Activated CD8-positive, alpha-beta memory T cell treated with anti-CD3 and anti-CD28 coated beads for 48 hours (primary cell): ENCODE results near the gene AGBL5.
A peak's percentile ranks its signal among the peaks of the same experiment; 100 is the strongest.

Experiments used
- DNase-seq, 3 experiments: peaks; one replicate each; pipeline ENCODE4 v3.0.0-alpha.2; 2020; ENCODE audit warnings: low read depth in 2 of 3, low spot score in 2 of 3

The AGBL5 gene

DNA sequence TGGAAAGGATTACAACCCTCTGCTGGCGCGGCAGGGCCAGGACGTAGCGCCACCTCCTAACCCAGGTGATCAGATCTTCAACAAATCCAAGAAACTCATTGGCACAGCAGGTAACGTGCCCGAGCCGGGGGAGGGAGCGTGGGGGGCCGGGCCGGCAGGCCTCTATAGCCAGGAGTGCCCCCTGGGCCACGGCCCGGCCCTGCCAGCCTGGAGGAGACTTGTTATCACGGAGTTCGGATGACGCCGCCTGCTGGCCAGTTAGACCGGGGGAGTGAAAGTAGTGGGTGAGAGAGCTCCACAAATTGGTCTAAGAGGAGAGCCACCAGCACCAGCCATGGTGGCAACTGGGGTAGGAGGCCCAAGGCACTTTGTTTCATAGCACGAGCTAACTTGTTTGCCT, 27.3 kb upstream of the AGBL5 start:
- DNase-seq: no peak

- no peak for DNase-seq
These were observed 26.7 kb upstream of the AGBL5 start for GRCh38 chr2:27024812-27025211.

- DNase-seq: no peak
These were observed 26.1 kb upstream of the AGBL5 start for GRCh38 chr2:27025281-27025800.

DNA sequence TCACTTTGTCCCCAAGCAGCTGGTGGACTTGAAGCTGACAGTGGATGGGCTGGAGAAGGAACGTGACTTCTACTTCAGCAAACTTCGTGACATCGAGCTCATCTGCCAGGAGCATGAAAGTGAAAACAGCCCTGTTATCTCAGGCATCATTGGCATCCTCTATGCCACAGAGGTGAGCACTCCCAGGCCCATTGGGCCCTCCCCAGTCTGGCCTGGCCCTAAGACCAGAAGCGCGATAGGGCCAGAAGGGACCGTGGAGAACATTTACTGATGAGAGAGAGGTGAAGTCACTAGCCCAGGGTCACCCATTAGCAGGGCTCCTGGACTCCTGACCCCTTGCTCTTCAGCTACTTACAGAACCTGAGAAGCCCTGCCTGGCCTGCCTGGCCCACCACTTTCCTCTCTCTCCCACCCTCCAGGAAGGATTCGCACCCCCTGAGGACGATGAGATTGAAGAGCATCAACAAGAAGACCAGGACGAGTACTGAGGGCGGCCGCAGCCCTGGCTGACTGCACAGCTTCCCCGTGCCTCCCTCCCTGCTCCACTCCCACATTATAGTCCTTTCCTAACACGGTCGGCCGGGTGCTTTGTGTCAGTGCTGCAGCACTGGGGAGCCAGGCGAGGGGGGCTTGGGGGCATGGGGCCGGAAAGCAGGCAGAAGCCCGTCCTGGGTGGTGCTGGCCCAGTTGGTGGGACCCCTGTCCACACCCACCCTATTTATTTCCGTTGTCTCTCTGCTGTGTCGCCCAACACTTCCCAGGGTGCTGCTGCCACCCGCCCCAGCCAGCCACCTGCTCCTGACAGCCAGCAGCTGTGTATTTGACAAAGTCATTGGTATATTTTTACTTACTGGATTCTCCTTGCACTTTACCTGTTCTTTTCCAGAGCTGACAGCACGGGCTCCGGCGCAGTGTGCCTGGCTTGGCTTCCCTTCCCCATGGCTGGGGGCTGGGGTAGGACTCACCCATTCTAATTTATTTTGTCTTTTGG, 25.3 kb upstream of the AGBL5 start:
- DNase-seq: no peak

DNA sequence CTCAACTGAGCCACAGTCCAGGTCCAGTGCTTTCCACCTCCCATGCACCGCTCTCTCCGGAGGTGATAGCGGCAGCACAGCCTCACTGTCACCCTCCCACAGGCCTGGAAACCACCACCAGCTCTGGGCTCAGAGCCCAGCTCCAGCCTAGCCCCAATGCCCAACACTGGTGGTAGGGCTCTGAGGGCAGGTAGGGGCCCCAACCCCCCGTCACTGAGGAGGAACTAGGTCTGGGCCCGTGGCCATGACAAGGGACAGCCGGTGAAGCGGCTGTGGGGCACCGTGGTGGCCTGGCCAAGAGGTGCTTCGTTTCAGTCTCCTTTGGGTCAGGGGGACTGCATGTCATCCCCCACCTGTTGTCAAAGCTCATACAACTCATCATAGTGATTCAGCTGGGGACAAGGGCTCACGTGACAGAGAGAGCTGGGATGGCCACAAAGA, 24.2 kb upstream of the AGBL5 start:
- no peak for DNase-seq

- no peak for DNase-seq
These were observed 22.4 kb upstream of the AGBL5 start for GRCh38 chr2:27029051-27029450.

DNA sequence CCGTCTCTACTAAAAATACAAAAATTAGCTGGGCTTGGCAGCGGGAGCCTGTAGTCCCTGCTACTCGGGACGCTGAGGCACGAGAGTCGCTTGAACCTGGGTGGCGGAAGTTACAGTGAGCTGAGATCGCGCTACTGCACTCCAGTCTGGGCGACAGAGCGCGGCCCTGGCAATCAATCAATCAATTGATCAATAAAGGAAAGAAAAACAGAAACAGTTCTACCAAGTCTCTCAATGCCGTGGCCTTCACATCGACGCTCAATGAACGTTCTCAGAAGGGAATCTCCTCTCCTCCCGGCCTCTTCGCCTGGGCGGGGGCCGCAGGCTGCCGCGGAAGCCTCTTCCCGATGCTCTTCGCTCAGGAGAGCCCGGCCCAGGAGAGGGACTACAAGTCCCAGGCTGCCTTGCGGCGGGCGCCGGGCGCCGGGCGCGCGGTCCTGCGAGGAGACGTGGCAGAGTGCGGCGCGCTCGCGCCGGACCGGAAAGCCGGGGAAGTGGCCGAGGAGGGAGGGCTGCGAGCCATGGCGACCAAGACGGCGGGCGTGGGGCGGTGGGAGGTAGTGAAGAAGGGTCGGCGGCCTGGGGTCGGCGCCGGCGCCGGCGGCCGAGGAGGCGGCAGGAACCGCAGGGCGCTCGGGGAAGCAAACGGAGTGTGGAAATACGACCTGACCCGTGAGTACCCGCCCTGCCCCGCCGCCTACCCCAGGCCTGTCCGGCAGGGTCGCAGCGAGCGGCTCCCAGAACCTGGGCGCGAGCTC, 18.8 kb upstream of the AGBL5 start, which contains the start of gene TMEM214:
Gene TMEM214 (plus strand): TSS at position 471 of the 758 bp plus-strand sequence. CDS start 51 bp downstream, at position 522.
- peak; percentile 61 to 77 (median 63) for DNase-seq

DNA sequence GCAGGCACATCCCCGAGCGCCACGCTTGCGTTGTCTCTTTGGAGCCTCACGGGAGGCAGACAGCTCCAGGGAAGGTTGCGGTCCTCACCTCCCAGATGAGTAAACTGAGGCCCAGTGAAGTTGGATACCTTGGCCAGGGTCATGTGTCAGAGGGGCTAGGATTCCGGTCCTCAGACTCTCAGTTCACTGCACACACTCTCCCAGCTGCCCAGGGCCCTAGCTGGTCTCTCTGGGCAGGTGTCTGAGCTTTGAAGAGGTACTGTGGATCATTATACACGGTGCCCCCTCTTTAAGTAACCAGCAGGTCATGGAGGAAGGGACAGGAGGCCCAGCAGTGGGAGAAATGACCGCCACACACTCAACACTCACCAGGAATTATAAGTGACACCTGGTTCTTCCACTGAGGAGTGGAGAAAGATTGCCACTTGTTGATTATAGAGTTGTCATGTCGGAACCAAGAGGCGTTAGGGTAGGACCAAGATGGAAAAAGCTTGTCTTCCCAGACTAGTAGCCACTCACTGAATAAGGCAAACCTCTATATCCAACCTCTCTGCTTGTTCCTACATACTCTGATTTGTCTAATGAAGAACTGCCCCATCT, 18.1 kb upstream of the AGBL5 start:
- no peak for DNase-seq

GRCh38 chr2:27038012-27038411, 13.5 kb upstream of the AGBL5 start:
- no peak for DNase-seq

GRCh38 chr2:27038631-27039339, 12.7 kb upstream of the AGBL5 start:
- DNase-seq: no peak

DNA sequence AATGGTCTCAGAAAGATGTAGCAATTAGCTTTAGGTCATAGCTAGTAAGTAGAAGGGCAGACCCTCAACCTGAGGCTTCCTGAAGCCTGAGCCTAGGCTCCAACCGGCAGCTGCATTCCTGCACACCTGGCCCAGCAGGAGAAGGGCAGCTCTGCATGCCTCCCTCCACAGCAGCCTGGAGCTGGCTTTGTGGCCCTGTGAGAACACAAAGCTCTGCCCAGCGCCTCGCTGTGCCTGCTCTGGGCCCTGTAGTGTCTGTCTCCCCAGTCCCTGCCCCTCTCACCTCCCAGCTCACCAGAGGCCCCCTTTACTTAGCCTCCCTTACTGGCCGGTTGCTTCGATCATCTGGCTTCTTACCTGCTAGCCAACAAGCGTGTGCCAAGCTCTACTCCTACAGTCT, 12.0 kb upstream of the AGBL5 start:
- DNase-seq: no peak

GRCh38 chr2:27039871-27040270, 11.6 kb upstream of the AGBL5 start:
- DNase-seq: no peak

GRCh38 chr2:27040282-27040681, 11.2 kb upstream of the AGBL5 start:
- no peak for DNase-seq

DNA sequence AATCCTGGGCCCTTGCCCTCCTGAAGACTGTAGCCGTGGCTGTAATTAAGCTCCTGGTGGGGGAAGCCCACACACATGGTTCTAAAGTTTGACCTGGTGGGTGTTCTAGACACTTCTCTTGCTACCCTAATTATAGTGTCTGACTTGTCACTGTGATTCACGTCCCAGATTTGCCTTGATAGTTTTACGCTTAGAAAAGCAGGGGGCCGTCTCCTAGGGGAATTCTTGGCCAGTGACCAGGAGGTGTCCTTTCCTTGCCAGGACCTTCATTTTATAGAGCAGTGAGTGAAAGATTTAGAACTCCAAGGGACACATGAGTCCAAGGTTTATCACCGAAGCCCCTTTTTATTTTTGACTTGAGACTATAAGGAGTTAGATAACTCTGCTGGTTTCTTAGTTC, 9.7 kb upstream of the AGBL5 start:
- DNase-seq: no peak

DNA sequence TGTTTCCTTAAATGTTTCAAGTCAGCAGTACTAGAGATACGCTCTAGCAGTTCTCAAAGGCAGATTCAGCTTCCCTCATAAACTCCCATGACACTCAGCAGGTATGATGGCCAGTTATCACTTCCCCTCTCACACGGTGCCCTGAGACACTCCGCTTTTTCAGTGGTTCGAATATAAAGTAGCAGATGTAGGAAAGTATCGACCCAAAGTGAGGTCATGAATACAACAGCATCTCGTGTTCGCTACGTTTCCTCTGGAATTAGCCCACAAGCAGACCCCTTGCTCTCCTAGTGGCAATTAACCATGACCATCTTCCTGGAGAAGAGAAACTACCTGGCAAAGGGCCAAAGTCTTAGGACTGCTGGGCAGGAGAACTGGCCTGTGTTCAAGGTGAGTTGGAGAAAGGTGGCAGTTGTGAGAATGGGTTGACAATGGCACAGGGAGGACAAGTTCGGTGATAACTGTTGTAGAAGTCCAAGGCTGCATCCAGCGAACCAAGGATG, 9.3 kb upstream of the AGBL5 start:
- DNase-seq: no peak

GRCh38 chr2:27042985-27043634, 8.4 kb upstream of the AGBL5 start:
- no peak for DNase-seq

- DNase-seq: peak; percentile 53 to 61 (median 59)
These were observed 1.8 kb upstream of the AGBL5 start for GRCh38 chr2:27049422-27050280.

GRCh38 chr2:27050281-27050995, 1.0 kb upstream of the AGBL5 start:
- DNase-seq: peak; percentile 85 to 98 (median 97)
